HG03066 (cell line): ENCODE results near the gene SMARCC2.
A peak's percentile ranks its signal among the peaks of the same experiment; 100 is the strongest.
"Not testable (repeated sequence)": the region's sequence is repeated elsewhere in the genome, so short reads cannot be mapped to it uniquely, and the experiment has no call there.

ENCODE experiments used
- ATAC-seq: cut with Tn5 transposase; IDR thresholded peaks from one replicate; pipeline ENCODE4 v1.9.1; 2021; ENCODE audit warnings: low read depth; ENCODE audit not compliant: unreplicated experiment

SMARCC2 gene

GRCh38 chr12:56126732-56127239, 62.5 kb downstream of the SMARCC2 start:
- ATAC-seq: no peak

- ATAC-seq: no peak
Observed at GRCh38 chr12:56124133-56124532, 65.2 kb downstream of the SMARCC2 start.

GRCh38 chr12:56122637-56123036, 66.6 kb downstream of the SMARCC2 start:
- no peak for ATAC-seq

- ATAC-seq: no peak
Observed at GRCh38 chr12:56121204-56121870, 67.9 kb downstream of the SMARCC2 start.

- no peak for ATAC-seq
Observed at GRCh38 chr12:56120158-56120846, 69.0 kb downstream of the SMARCC2 start.

- no peak for ATAC-seq
Observed at GRCh38 chr12:56119361-56119796, 69.9 kb downstream of the SMARCC2 start.

GRCh38 chr12:56118688-56119357, 70.5 kb downstream of the SMARCC2 start:
- no peak for ATAC-seq

- ATAC-seq: peak; percentile 75
Observed at GRCh38 chr12:56117778-56118687, 71.2 kb downstream of the SMARCC2 start, which contains the start of gene ZC3H10. Gene ZC3H10, plus strand, starts transcription at chr12:56118266. Its CDS starts 2,297 bp downstream, at chr12:56120563.

- not testable (repeated sequence) for ATAC-seq
Observed at GRCh38 chr12:56117082-56117706, 72.1 kb downstream of the SMARCC2 start.

GRCh38 chr12:56116267-56117081, 72.8 kb downstream of the SMARCC2 start, which contains the start of gene RPL41:
Gene RPL41, plus strand, starts transcription at chr12:56116633.
- peak; percentile 39 for ATAC-seq

- ATAC-seq: no peak
Observed at GRCh38 chr12:56115329-56115728, 74.0 kb downstream of the SMARCC2 start.

- ATAC-seq: no peak
Observed at GRCh38 chr12:56114084-56114483, 75.2 kb downstream of the SMARCC2 start.
